Measurements from ENCODE around the gene SPRED3. TPM values are rescaled to one million over a fixed set of nuclear protein-coding genes. Genes with fewer than 3 reads are reported as not detected.

The SPRED3 gene
- total RNA-seq, 1 experiment from 2014 or later: 1.4 TPM

GRCh38 chr19:38445362-38445761 is 56.9 kb downstream of the SPRED3 start:
- no peak for DNase-seq (ENCODE audit: low spot score)

GRCh38 chr19:38448225-38448624 is 59.7 kb downstream of the SPRED3 start:
- no peak for DNase-seq (ENCODE audit: low spot score)

Other genes starting within 250 kb of the SPRED3 start
- 5.1 and 7.2 TPM in 2 replicates for gene DPF1, start 164.5 kb upstream of the SPRED3 start, total RNA-seq (2014; rRNA removed; shearing (Covaris generic))
- not detected in 2 replicates for gene PPP1R14A, start 132.3 kb upstream of the SPRED3 start, total RNA-seq (2014; rRNA removed; shearing (Covaris generic))
- 1.1 TPM in 1 of 2 replicates, not detected in the other for gene SPINT2, start 124.1 kb upstream of the SPRED3 start, total RNA-seq (2014; rRNA removed; shearing (Covaris generic))
- 2.7 TPM in 1 of 2 replicates, not detected in the other for gene C19orf33, start 84.4 kb upstream of the SPRED3 start, total RNA-seq (2014; rRNA removed; shearing (Covaris generic))
- gene YIF1B, start 72.8 kb upstream of the SPRED3 start, total RNA-seq (2014; rRNA removed; shearing (Covaris generic)): 138 and 146 TPM in 2 replicates
- 0.04 TPM in 1 of 2 replicates, not detected in the other for gene KCNK6, start 68.9 kb upstream of the SPRED3 start, total RNA-seq (2014; rRNA removed; shearing (Covaris generic))
- gene CATSPERG, start 52.9 kb upstream of the SPRED3 start, total RNA-seq (2014; rRNA removed; shearing (Covaris generic)): 2.0 TPM in 1 of 2 replicates, not detected in the other
- gene PSMD8, start 14.1 kb upstream of the SPRED3 start, total RNA-seq (2014; rRNA removed; shearing (Covaris generic)): 743 and 838 TPM in 2 replicates
- 0.08 and 0.14 TPM in 2 replicates for gene GGN, start 663 bp upstream of the SPRED3 start, total RNA-seq (2014; rRNA removed; shearing (Covaris generic))
- gene FAM98C, start 14.4 kb downstream of the SPRED3 start, total RNA-seq (2014; rRNA removed; shearing (Covaris generic)): 15.6 and 19.7 TPM in 2 replicates
- gene RASGRP4, start 37.5 kb downstream of the SPRED3 start, total RNA-seq (2014; rRNA removed; shearing (Covaris generic)): 0.62 TPM in 1 of 2 replicates, not detected in the other
- gene RYR1, start 45.0 kb downstream of the SPRED3 start, total RNA-seq (2014; rRNA removed; shearing (Covaris generic)): not detected in 2 replicates
- 0.29 and 3.0 TPM in 2 replicates for gene MAP4K1, start 229.3 kb downstream of the SPRED3 start, total RNA-seq (2014; rRNA removed; shearing (Covaris generic))
- gene EIF3K, start 230.5 kb downstream of the SPRED3 start, total RNA-seq (2014; rRNA removed; shearing (Covaris generic)): 980 and 1,233 TPM in 2 replicates

Data from H4 (cell line).